Activated T-helper 1 cell treated with anti-CD3 and anti-CD28 coated beads, Interleukin-12 subunit alpha, Interleukin-12 subunit beta, Interleukin-2, Interleukin-4 antibody, amounts not matched to agents 30 ng/mL and 10 ng/mL and 1 ng/mL, durations not matched to agents 14 hours and 24 hours and 36 hours (primary cell): ENCODE results near the gene ATF3. TPM values are rescaled to one million over a fixed set of nuclear protein-coding genes. Genes with fewer than 3 reads are reported as not detected.

Experiments
- DNase-seq: peaks from one replicate; pipeline ENCODE4 v3.0.0; 2021; ENCODE audit warnings: low spot score
- H3K27ac Mint-ChIP-seq: one replicate; pipeline ENCODE4 v1.8.0; 2021; ENCODE audit warnings: mild to moderate bottlenecking, mixed read lengths
- H3K27me3 Mint-ChIP-seq: one replicate; pipeline ENCODE4 v1.8.0; 2022; ENCODE audit warnings: mild to moderate bottlenecking, moderate library complexity, mixed read lengths; ENCODE audit not compliant: insufficient read depth
- H3K36me3 Mint-ChIP-seq: one replicate; pipeline ENCODE4 v1.8.0; 2021; ENCODE audit warnings: low read depth, mixed read lengths
- H3K4me1 Mint-ChIP-seq: one replicate; pipeline ENCODE4 v1.8.0; 2021; ENCODE audit warnings: low read depth, mixed read lengths
- H3K4me3 Mint-ChIP-seq: one replicate; pipeline ENCODE4 v1.8.0; 2021; ENCODE audit warnings: mild to moderate bottlenecking, moderate library complexity, mixed read lengths
- H3K9me3 Mint-ChIP-seq: one replicate; pipeline ENCODE4 v1.8.0; 2021; ENCODE audit warnings: mixed read lengths
- intact Hi-C: fragments of 100-400 bp; cut with micrococcal nuclease; formaldehyde crosslinking; loops from one replicate; pipeline ENCODE4 v1.15.1; 2024
- total RNA-seq: library from RNA; stranded (reverse); gene quantifications from 2 replicates; pipeline ENCODE4 v1.2.3, GENCODE V29; 2022

The ATF3 gene
- total RNA-seq, 1 donor from 2014 or later = 23.0 TPM

DNA sequence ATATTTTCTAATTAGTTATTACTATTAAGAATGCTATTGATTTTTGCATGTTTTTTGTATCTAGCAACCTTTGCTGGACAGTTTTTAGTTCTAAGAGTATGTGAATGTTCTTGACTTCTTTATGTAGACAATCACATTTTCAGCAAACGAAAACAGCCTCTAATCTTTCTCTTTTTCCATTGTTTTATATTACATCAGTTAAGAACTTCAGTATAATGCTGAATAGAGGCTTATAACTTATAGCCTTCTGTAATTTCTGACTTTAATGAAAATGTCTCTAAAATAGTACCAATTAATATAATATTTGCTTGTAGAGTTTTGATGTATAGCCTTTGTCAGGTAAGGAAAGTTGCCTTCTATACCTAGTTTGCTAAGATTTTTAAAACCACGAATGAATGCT lies 33.2 kb upstream of the ATF3 start:
- H3K27ac Mint-ChIP-seq = no peak overlapping the region

GRCh38 chr1:212578041-212578440 lies 30.5 kb upstream of the ATF3 start:
- Mint-ChIP-seq H3K27ac (no peak overlapping the region), H3K4me1 (no peaks in the 10 kb centered on the region), H3K36me3 (no peaks in the 10 kb centered on the region), H3K27me3 (peaks cover 28% of the 10 kb centered on the region), H3K4me3 (no peak overlapping the region), H3K9me3 (no peaks in the 10 kb centered on the region)
- intact Hi-C loops = no loop called here
- no peak for DNase-seq

More for the DNA sequence above, 33.2 kb upstream of the ATF3 start:
- H3K4me3 Mint-ChIP-seq = no peak overlapping the region
- H3K36me3 Mint-ChIP-seq = no peaks in the 10 kb centered on the region
- no peaks in the 10 kb centered on the region for H3K9me3 Mint-ChIP-seq
- H3K4me1 Mint-ChIP-seq = no peaks in the 10 kb centered on the region
- no peak for DNase-seq
- intact Hi-C loops = no loop called here
- H3K27me3 Mint-ChIP-seq = peaks cover 33% of the 10 kb centered on the region

GRCh38 chr1:212581034-212581433 lies 27.5 kb upstream of the ATF3 start:
- Mint-ChIP-seq H3K9me3 (no peaks in the 10 kb centered on the region), H3K4me1 (no peaks in the 10 kb centered on the region), H3K27ac (no peak overlapping the region), H3K27me3 (peaks cover 21% of the 10 kb centered on the region), H3K36me3 (no peaks in the 10 kb centered on the region), H3K4me3 (no peak overlapping the region)
- intact Hi-C loops = no loop called here
- DNase-seq = no peak

GRCh38 chr1:212582291-212582690 lies 26.3 kb upstream of the ATF3 start:
- Mint-ChIP-seq H3K4me3 (no peak overlapping the region), H3K36me3 (no peaks in the 10 kb centered on the region), H3K9me3 (no peaks in the 10 kb centered on the region), H3K27me3 (peaks cover 26% of the 10 kb centered on the region), H3K4me1 (no peaks in the 10 kb centered on the region), H3K27ac (no peak overlapping the region)
- intact Hi-C loops = no loop called here
- no peak for DNase-seq

DNA sequence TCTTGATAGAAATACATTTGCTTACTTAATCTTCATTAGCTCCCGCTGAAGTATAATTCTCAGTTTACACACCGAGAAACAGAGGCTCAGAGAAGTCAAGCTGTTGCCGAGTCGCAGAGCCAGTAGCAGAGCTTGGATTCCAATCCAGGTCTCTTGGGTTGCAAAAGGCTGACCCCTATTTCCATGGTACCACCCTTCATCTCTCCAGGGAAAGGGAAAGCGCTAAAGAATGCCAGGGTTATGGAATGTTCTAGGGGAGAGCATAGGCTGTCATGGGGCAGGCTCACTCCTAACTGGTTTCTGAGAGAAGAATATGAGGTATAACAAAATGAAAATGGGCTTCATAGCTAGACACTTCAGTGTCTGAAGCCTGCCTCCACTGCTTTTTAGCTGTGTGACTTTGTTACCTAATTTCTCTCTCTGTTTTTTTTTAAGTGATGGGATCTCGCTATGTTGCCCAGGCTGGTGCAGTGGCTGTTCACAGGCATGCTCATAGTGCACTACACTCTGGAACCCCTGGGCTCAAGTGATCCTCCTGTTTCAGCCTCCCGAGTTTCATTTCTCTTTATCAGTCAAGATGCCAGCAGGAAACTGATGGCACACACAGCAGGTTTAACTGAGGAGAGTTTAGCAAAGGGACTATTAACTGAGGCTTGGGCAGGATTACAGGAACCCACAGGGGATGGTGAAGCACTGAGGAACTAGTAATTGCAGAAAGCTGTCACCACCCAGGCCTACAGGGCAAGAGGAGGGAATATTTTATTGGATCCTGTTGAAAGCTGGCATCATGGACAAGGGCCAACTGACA lies 25.5 kb upstream of the ATF3 start:
- Mint-ChIP-seq H3K4me1 (no peaks in the 10 kb centered on the region), H3K27ac (no peak overlapping the region), H3K4me3 (no peak overlapping the region), H3K9me3 (no peaks in the 10 kb centered on the region), H3K36me3 (no peaks in the 10 kb centered on the region), H3K27me3 (peaks cover 29% of the 10 kb centered on the region)
- DNase-seq = no peak
- intact Hi-C loops = no loop called here

DNA sequence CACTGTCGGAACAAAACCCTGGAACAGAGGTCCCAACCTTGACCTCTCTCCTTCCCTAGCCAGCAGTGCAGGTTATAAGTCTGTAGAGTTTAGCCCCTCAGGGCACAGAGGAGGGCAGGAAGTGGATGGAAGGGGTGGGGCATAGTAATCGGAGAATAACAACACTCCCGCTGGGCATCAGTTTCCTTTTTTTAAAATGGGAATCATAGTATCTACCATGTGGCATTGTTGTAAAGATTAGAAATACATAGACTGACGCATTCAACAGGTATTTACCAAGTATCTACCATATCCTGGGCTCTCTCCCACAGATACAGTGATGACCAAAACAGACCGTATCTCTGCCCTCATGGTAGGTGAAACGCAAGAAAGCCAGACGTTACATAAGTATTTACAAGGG lies 24.9 kb upstream of the ATF3 start:
- Mint-ChIP-seq H3K27me3 (peaks cover 26% of the 10 kb centered on the region), H3K27ac (no peak overlapping the region), H3K36me3 (no peaks in the 10 kb centered on the region), H3K9me3 (no peaks in the 10 kb centered on the region), H3K4me1 (no peaks in the 10 kb centered on the region), H3K4me3 (no peak overlapping the region)
- intact Hi-C loops = no loop called here
- DNase-seq = no peak

DNA sequence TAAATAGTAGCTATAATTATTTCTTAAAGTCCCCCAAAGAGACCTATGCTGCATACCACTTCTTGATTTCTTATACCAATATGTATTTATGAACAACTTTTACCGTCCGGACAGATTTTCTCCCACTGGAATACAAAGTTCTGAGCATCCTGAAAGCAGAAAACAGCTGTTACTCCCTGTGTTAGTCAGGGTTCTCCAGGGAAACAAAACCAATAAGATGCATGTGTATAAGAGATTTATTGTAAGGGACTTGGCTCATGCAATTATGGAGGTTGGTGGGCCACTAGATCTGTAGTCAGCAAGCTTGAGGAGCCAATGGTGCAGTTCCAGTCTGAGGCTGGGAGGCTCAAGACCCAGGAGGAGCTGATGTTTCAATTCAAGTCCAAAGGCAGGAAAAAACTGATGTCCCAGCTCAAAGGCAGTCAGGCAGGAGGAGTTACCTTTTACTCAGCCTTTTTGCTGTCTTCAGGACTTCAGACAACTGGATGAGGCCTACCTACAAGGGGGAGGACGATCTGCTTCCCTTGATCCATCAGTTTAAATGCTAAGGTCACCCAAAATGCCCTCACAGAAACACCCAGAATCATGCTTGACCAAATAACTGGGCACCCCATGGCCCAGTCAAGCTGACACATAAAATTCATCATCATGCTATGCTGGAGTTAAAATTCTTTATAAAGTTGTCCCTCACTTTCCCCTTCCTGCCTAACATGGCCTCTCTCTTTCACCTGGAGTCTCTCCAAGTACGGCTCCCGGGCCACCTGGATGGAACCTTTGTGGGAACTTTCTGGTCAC lies 24.3 kb upstream of the ATF3 start:
- Mint-ChIP-seq H3K27me3 (peaks cover 29% of the 10 kb centered on the region), H3K27ac (no peak overlapping the region), H3K9me3 (no peaks in the 10 kb centered on the region), H3K4me3 (no peak overlapping the region), H3K4me1 (no peaks in the 10 kb centered on the region), H3K36me3 (no peaks in the 10 kb centered on the region)
- DNase-seq = no peak
- intact Hi-C loops = no loop called here

GRCh38 chr1:212585210-212585609 lies 23.4 kb upstream of the ATF3 start:
- Mint-ChIP-seq H3K4me1 (no peaks in the 10 kb centered on the region), H3K36me3 (no peaks in the 10 kb centered on the region), H3K27ac (no peak overlapping the region), H3K9me3 (no peaks in the 10 kb centered on the region), H3K27me3 (peaks cover 29% of the 10 kb centered on the region), H3K4me3 (no peak overlapping the region)
- no peak for DNase-seq
- intact Hi-C loops = no loop called here

GRCh38 chr1:212586206-212587015 lies 22.1 kb upstream of the ATF3 start:
- Mint-ChIP-seq H3K36me3 (no peaks in the 10 kb centered on the region), H3K4me3 (no peak overlapping the region), H3K27ac (no peak overlapping the region), H3K9me3 (no peaks in the 10 kb centered on the region), H3K4me1 (no peaks in the 10 kb centered on the region), H3K27me3 (peaks cover 35% of the 10 kb centered on the region)
- DNase-seq = no peak
- intact Hi-C loops = no loop called here

DNA sequence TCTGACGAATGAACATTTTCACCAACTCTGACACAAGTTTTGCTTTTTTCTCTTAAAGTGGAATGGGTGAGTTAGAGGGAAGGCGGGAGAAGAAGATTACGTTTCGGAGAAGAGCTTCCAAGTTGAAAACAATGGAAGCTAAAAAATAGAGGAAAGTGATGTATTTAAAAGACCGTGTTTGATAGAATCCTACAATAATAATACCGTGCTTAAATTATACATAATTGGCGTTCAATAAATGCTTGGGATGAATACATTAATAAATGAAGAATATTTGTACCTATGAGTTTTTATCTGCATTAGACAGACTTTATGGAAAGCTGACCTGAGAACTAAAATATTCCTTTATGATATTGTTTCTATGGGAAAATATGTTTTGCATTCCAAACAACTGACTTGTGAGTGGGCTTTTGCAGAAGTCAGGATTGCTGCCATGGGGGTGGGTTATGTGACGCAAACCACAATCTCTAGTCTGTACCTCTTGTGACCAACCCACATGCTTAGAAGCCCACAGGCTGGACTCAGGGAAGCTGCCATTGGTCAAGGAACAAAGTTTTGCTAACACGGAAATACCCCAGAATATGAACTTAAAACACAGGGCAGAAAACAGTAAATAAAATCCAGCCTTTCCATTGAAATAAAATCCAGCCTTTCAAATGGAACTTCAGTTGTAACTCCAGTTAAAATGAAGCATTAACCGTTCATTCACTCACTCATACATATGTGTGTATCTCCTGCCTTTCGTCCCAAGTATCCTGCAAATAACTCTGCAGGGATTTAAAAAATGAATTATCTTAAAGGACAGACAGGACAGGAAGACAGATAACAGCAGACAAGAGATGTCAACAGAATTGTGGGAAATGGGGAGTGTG lies 21.3 kb upstream of the ATF3 start:
- DNase-seq = no peak
- intact Hi-C loops = no loop called here
- H3K4me3 Mint-ChIP-seq = no peak overlapping the region
- no peaks in the 10 kb centered on the region for H3K4me1 Mint-ChIP-seq
- H3K9me3 Mint-ChIP-seq = no peaks in the 10 kb centered on the region
- H3K36me3 Mint-ChIP-seq = no peaks in the 10 kb centered on the region
- H3K27ac Mint-ChIP-seq = no peak overlapping the region
- H3K27me3 Mint-ChIP-seq = peaks cover 38% of the 10 kb centered on the region

DNA sequence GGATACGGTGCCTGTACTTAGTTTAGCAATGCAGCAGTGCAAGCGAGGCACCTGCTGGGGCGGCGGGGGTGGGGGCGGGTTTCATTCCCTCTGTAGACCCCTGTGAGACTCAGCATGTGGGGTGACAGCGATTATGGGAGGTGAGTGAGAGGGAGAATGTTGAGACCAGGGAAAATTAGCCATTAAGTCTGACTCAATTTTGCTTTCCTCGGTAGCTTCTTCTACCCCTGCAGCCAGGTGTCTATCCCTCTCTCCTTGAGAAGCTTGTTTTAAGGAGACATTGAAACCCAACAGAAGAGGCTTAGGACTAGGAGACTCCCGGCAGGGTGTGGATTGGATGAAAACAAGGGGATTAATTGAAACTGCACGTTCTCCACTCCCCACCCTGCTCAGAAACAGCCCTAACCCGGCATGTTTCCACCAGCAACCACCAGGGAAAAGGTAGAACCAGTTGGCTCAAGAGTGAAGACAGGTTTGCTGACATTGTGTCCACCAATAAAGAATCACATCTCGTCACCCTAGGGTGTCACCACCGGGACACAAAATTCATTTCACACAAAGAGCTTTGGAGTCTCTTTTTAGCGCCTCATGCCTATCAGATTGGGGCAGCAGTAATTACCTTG lies 20.6 kb upstream of the ATF3 start:
- no peak overlapping the region for H3K4me3 Mint-ChIP-seq
- peaks cover 38% of the 10 kb centered on the region for H3K27me3 Mint-ChIP-seq
- no peak overlapping the region for H3K27ac Mint-ChIP-seq
- H3K4me1 Mint-ChIP-seq = no peaks in the 10 kb centered on the region
- peaks cover under 1% of the 10 kb centered on the region for H3K36me3 Mint-ChIP-seq
- DNase-seq = no peak
- H3K9me3 Mint-ChIP-seq = no peaks in the 10 kb centered on the region
- intact Hi-C loops = no loop called here

DNA sequence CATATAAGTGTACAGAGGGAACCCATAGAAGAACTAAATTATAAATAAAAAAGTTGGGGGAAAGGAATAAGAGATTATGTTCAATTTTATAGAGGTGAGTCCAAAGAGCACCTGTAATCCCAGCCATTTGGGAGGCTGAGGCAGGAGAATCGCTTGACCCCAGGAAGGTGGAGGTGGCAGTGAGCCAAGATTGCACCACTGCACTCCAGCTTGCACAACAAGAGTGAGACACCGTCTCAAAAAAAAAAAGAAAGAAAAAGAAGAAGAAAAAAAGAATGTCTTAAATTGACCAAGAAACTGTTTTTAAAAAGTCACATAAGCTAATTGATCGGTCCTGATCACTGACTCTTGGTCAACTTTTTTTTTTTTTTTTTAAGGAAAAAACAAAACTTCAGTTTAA lies 19.1 kb upstream of the ATF3 start:
- Mint-ChIP-seq H3K4me3 (no peak overlapping the region), H3K4me1 (no peaks in the 10 kb centered on the region), H3K27me3 (peaks cover 35% of the 10 kb centered on the region), H3K36me3 (peaks cover 2% of the 10 kb centered on the region), H3K27ac (no peak overlapping the region), H3K9me3 (no peaks in the 10 kb centered on the region)
- intact Hi-C loops = no loop called here
- no peak for DNase-seq
